Upper lobe of left lung (tissue), 6 donors: ENCODE measurements around the gene CKS2. TPM values are rescaled to one million over a fixed set of nuclear protein-coding genes. Genes with fewer than 3 reads are reported as not detected.

ENCODE experiments used
- ATAC-seq, 2 donors: fragments of 200-7000 bp; cut with Tn5 transposase; one replicate each; pipeline ENCODE4 v1.9.1; 2022; ENCODE audit warnings: mild to moderate bottlenecking in 2 of 2, moderate library complexity in 2 of 2; ENCODE audit not compliant: low FRiP score in 2 of 2
- DNase-seq, 2 donors: peaks; one replicate each; pipeline ENCODE4 v3.0.0-alpha.2; 2019 to 2020
- H3K27ac ChIP-seq, 4 donors: fragments of 200-600 bp; sonication (generic); one replicate each; pipeline ENCODE4 v1.5.1; 2016 to 2019
- H3K27me3 ChIP-seq, 4 donors: fragments of 200-600 bp; sonication (generic); one replicate each; pipeline ENCODE4 v1.5.1; 2017 to 2019
- H3K36me3 ChIP-seq, 4 donors: fragments of 200-600 bp; sonication (generic); one replicate each; pipeline ENCODE4 v1.5.1; 2016 to 2019
- H3K4me1 ChIP-seq, 4 donors: fragments of 200-600 bp; sonication (generic); one replicate each; pipeline ENCODE4 v1.5.1; 2018 to 2019
- H3K4me3 ChIP-seq, 4 donors: fragments of 200-600 bp; sonication (generic); one replicate each; pipeline ENCODE4 v1.5.1; 2017 to 2019; ENCODE audit warnings: mild to moderate bottlenecking in 2 of 4, moderate library complexity in 1 of 4
- H3K9me3 ChIP-seq, 4 donors: fragments of 200-600 bp; sonication (generic); one replicate each; pipeline ENCODE4 v1.5.1; 2018 to 2019
- CTCF ChIP-seq, 6 experiments: fragments of 450-650 bp in 4 of 6; fragments of 200-600 bp in 2 of 6; sonication (generic) in 2 of 6; IDR thresholded peaks; one replicate each; pipeline ENCODE4 v1.5.1; 2016 to 2019; ENCODE audit warnings: antibody characterized with exemption in 6 of 6
- EP300 ChIP-seq, 4 donors: sonication (generic); formaldehyde crosslinking; IDR thresholded peaks; one replicate each; pipeline ENCODE4 v1.5.1; 2017; ENCODE audit warnings: antibody characterized with exemption in 4 of 4, control low read depth in 2 of 4
- POLR2A ChIP-seq, 4 donors: fragments of 450-650 bp; IDR thresholded peaks; one replicate each; pipeline ENCODE4 v1.5.1; 2016 to 2017; ENCODE audit warnings: antibody characterized with exemption in 4 of 4, mild to moderate bottlenecking in 2 of 4
- POLR2AphosphoS5 ChIP-seq, 2 donors: sonication (generic); formaldehyde crosslinking; IDR thresholded peaks; one replicate each; pipeline ENCODE4 v1.5.1; 2017; ENCODE audit warnings: antibody characterized with exemption in 2 of 2
- WGBS, 2 donors: methylation state at CpG; one replicate each; pipeline ENCODE4 v1.1.5; 2017 to 2018; 5-methylcytosine and 5-hydroxymethylcytosine counted together
- total RNA-seq, 6 donors: library from RNA; depleted of rRNA in 4 of 6; stranded (reverse); fragments of >200 nt in 4 of 6; gene quantifications; one replicate each; pipeline versions ENCODE4 v1.1.0 to v1.2.1, GENCODE V29; 2016 to 2021
- donor health status: DM: no; HTN: no; CAD: no; lungs with moderate emphysema.
- donor health status: DM: no; HTN: yes; CAD: no; lungs with severe emphysema.

CKS2 gene
- total RNA-seq, 6 donors from 2014 or later: 13.0 to 107 (median 22.7) TPM

GRCh38 chr9:89304020-89304833, 6.8 kb upstream of the CKS2 start:
- ATAC-seq: peak; percentile 32 to 77
- no peaks in the 10 kb centered on the region for H3K9me3 ChIP-seq
- H3K4me3 ChIP-seq: peak overlapping the region in 1 of 4 donors; percentile 19
- H3K4me1 ChIP-seq: peaks cover 0 to 4% (median 3%) of the 10 kb centered on the region in 4 donors
- peak in 1 of 2 donors; percentile 27 for DNase-seq
- TF ChIP-seq EP300 (IDR thresholded peaks at IDR 0.05): no peak
- TF ChIP-seq POLR2A (IDR thresholded peaks at IDR 0.05): peak in 1 of 4 donors; percentile 9
- peak overlapping the region; percentile 2 to 68 (median 31) for H3K27ac ChIP-seq
- no peaks in the 10 kb centered on the region for H3K27me3 ChIP-seq
- WGBS, 2 donors: 62 to 71% methylated on average over 7 of the region's 7 CpGs
- no peaks in the 10 kb centered on the region for H3K36me3 ChIP-seq

- peak overlapping the region in 3 of 4 donors; percentile 35 to 68 (median 39) for H3K27ac ChIP-seq
Measured at GRCh38 chr9:89304834-89305188, 6.2 kb upstream of the CKS2 start.

GRCh38 chr9:89305868-89306267, 5.1 kb upstream of the CKS2 start:
- no peak for DNase-seq
- Histone ChIP-seq H3K36me3 (no peaks in the 10 kb centered on the region), H3K4me3 (peak overlapping the region in 1 of 4 donors; percentile 19), H3K27ac (no peak overlapping the region), H3K9me3 (no peaks in the 10 kb centered on the region), H3K27me3 (no peaks in the 10 kb centered on the region), H3K4me1 (peaks cover 5 to 14% (median 11%) of the 10 kb centered on the region in 4 donors)
- WGBS, 2 donors: 70 to 71% methylated on average over 3 of the region's 3 CpGs
- no peak for ATAC-seq
- TF ChIP-seq POLR2AphosphoS5 (IDR thresholded peaks at IDR 0.05) (no peak), EP300 (IDR thresholded peaks at IDR 0.05) (no peak), POLR2A (IDR thresholded peaks at IDR 0.05) (no peak), CTCF (IDR thresholded peaks at IDR 0.05) (no peak)

More at GRCh38 chr9:89304834-89305188, 6.2 kb upstream of the CKS2 start:
- DNase-seq (no peak), ATAC-seq (peak in 1 of 2 donors; percentile 11)
- Histone ChIP-seq H3K36me3 (no peaks in the 10 kb centered on the region), H3K9me3 (no peaks in the 10 kb centered on the region), H3K4me1 (peaks cover 4 to 10% (median 9%) of the 10 kb centered on the region in 4 donors), H3K27me3 (no peaks in the 10 kb centered on the region), H3K4me3 (peak overlapping the region in 1 of 4 donors; percentile 19)
- no peak for TF ChIP-seq POLR2A (IDR thresholded peaks at IDR 0.05)
- TF ChIP-seq EP300 (IDR thresholded peaks at IDR 0.05): no peak
- no peak for TF ChIP-seq CTCF (IDR thresholded peaks at IDR 0.05)
- TF ChIP-seq POLR2AphosphoS5 (IDR thresholded peaks at IDR 0.05): no peak
- WGBS, 2 donors: 57 to 75% methylated on average over 2 of the region's 2 CpGs

GRCh38 chr9:89309166-89309565, 1.8 kb upstream of the CKS2 start:
- no peak overlapping the region for H3K4me3 ChIP-seq
- DNase-seq: no peak
- no peak for ATAC-seq
- H3K36me3 ChIP-seq: no peaks in the 10 kb centered on the region
- H3K9me3 ChIP-seq: no peaks in the 10 kb centered on the region
- H3K27me3 ChIP-seq: no peaks in the 10 kb centered on the region
- H3K4me1 ChIP-seq: peaks cover 15 to 43% (median 24%) of the 10 kb centered on the region in 4 donors
- H3K27ac ChIP-seq: peak overlapping the region; percentile 96 to 100 (median 99)
- 84 to 88% methylated on average over 6 of the region's 6 CpGs for WGBS, 2 donors
- no peak for TF ChIP-seq POLR2A (IDR thresholded peaks at IDR 0.05)
- no peak for TF ChIP-seq POLR2AphosphoS5 (IDR thresholded peaks at IDR 0.05)
- no peak for TF ChIP-seq CTCF (IDR thresholded peaks at IDR 0.05)
- TF ChIP-seq EP300 (IDR thresholded peaks at IDR 0.05): no peak

GRCh38 chr9:89309608-89310474, 1.2 kb upstream of the CKS2 start:
- TF ChIP-seq CTCF (IDR thresholded peaks at IDR 0.05): no peak
- TF ChIP-seq EP300 (IDR thresholded peaks at IDR 0.05): no peak
- TF ChIP-seq POLR2AphosphoS5 (IDR thresholded peaks at IDR 0.05): no peak
- TF ChIP-seq POLR2A (IDR thresholded peaks at IDR 0.05): peak in 1 of 4 donors; percentile 31
- WGBS, 2 donors: 20 to 29% methylated on average over 14 to 23 of the region's 23 CpGs

More at GRCh38 chr9:89309608-89310474, 1.2 kb upstream of the CKS2 start:
- ATAC-seq: no peak
- no peak for DNase-seq
- Histone ChIP-seq H3K27ac (peak overlapping the region; percentile 96 to 100 (median 99)), H3K36me3 (no peaks in the 10 kb centered on the region), H3K9me3 (no peaks in the 10 kb centered on the region), H3K4me3 (peak overlapping the region; percentile 65 to 88 (median 77)), H3K27me3 (no peaks in the 10 kb centered on the region), H3K4me1 (peaks cover 15 to 50% (median 24%) of the 10 kb centered on the region in 4 donors)
